Fibroblast of skin of right quadriceps (primary cell): ENCODE results near the gene HRH1.

Experiments used
- DNase-seq: peaks from one replicate; pipeline ENCODE4 v3.0.0-alpha.2; 2013

Gene HRH1

GRCh38 chr3:11287404-11287803 is 133.1 kb downstream of the HRH1 start:
- peak; percentile 39 for DNase-seq

- peak; percentile 55 for DNase-seq
Observed at GRCh38 chr3:11288021-11288491, 133.8 kb downstream of the HRH1 start.

- peak; percentile 94 for DNase-seq
Observed at GRCh38 chr3:11288786-11289637, 134.7 kb downstream of the HRH1 start.

GRCh38 chr3:11289864-11290263 is 135.6 kb downstream of the HRH1 start:
- no peak for DNase-seq

- peak; percentile 41 for DNase-seq
Observed at GRCh38 chr3:11290743-11291680, 136.7 kb downstream of the HRH1 start.

- DNase-seq, result no peak
Observed at GRCh38 chr3:11291808-11292207, 137.5 kb downstream of the HRH1 start.

GRCh38 chr3:11297126-11297525 is 142.8 kb downstream of the HRH1 start:
- DNase-seq, result no peak

- no peak for DNase-seq
Observed at GRCh38 chr3:11300970-11301369, 146.7 kb downstream of the HRH1 start.

GRCh38 chr3:11302444-11302843 is 148.2 kb downstream of the HRH1 start:
- no peak for DNase-seq

- no peak for DNase-seq
Observed at GRCh38 chr3:11304175-11304574, 149.9 kb downstream of the HRH1 start.

GRCh38 chr3:11305509-11305908 is 151.2 kb downstream of the HRH1 start:
- no peak for DNase-seq

- no peak for DNase-seq
Observed at GRCh38 chr3:11306817-11307589, 152.7 kb downstream of the HRH1 start.

- DNase-seq, result no peak
Observed at GRCh38 chr3:11307830-11308432, 153.6 kb downstream of the HRH1 start.

GRCh38 chr3:11310258-11310657 is 156.0 kb downstream of the HRH1 start:
- no peak for DNase-seq

GRCh38 chr3:11312166-11312565 is 157.9 kb downstream of the HRH1 start:
- DNase-seq, result peak; percentile 66
